Epithelial cell of esophagus (primary cell): ENCODE data around the gene PRRC2A.
A peak's percentile ranks its signal among the peaks of the same experiment; 100 is the strongest.

Experiments used
- DNase-seq: peaks from one replicate; pipeline ENCODE4 v3.0.0; 2010; ENCODE audit warnings: low read depth
- H3K4me3 ChIP-seq: 2 replicates; pipeline ENCODE4 v1.5.1; 2011; ENCODE audit warnings: mild to moderate bottlenecking, low read length, control low read depth
- CTCF ChIP-seq: IDR thresholded peaks from 2 replicates; pipeline ENCODE4 v1.5.1; 2011; ENCODE audit warnings: low read depth, mild to moderate bottlenecking, low read length, control low read depth, inconsistent platforms; ENCODE audit not compliant: insufficient read depth; ENCODE audit errors: missing control alignments

PRRC2A gene

DNA sequence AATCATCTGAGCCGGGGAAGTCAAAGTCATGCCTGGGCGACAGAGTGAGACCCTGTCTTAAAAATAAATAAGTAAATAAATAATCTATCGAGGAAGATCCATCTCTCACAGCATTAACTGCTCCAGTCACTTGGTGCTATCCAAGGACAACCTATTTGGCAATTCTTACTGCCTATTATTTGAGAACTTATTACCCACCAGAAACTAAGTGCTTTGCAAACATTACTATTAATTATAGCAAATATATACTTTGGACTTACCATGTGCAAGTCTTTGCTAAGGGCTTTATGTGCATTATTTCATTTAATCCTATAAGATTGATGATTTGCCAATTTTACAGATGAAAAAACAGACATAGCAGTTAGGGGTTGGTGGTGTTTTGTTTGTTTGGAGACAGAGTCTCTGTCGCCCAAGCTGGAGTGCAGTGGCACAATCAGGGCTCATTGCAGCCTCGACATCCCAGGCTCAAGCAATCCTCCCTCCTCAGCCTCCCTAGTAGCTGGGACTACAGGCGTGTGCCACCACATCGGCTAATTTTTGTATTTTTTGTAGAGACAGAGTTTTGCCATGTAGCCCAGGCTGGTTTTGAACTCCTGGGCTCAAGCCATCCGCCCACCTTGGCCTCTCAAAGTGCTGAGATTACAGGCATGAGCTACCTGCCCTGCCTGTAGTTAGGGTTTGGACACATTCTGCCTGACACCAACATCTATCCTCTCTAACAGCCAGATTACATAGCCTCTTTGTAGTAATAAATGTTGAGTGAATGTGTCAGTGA lies 34.2 kb downstream of the PRRC2A start:
- no peak for TF ChIP-seq CTCF
- no peak for DNase-seq

DNA sequence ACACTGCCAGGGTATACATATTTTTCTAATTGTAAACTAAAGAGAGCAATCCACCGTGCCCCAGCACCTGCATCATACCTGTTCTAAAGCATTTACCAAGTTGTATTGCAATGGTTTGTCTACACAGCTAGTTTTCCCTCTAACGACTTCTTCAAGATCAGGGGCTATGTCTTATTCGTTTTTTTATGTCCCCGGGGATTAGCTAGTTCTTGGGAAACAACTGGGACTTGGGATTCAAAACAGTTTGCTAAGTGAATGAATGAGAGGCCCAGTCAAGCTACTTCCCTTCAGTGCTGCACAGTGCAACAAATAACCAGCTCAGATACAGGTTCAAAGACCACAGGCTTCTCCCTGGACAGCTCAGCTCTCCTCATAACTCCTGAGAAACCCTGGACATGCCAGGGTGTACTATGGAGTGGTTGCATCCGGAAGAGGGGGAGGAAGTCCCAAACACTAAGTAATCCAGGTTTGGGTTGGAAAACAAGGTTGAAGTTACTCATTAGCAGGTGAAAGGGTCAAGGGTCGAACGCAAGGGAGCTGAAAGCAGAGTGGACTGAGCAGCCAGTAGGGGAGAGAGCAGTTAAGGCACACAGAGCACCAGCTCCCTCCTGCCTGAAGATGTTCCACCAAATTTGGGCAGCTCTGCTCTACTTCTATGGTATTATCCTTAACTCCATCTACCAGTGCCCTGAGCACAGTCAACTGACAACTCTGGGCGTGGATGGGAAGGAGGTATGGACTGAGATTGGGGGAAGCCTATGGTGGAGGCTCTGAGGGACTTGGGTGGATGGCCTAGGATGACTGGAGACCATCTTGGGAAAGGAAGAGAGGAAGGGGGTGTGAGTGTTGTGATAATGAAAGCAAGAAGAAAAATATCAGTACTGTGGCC lies 35.1 kb downstream of the PRRC2A start, which contains the start of gene APOM:
Gene APOM, plus strand, starts transcription at position 546 of the 889 bp plus-strand sequence. Its CDS starts 73 bp downstream, at position 619.
- no peak within 1 kb of the TSS for H3K4me3 ChIP-seq
- no peak for DNase-seq
- no peak for TF ChIP-seq CTCF

More for the DNA sequence above, 34.2 kb downstream of the PRRC2A start:
- H3K4me3 ChIP-seq, result no peak overlapping the region

- H3K4me3 ChIP-seq, result no peak overlapping the region
- DNase-seq, result no peak
- no peak for TF ChIP-seq CTCF
Measured at GRCh38 chr6:31657406-31658157, 37.1 kb downstream of the PRRC2A start.

DNA sequence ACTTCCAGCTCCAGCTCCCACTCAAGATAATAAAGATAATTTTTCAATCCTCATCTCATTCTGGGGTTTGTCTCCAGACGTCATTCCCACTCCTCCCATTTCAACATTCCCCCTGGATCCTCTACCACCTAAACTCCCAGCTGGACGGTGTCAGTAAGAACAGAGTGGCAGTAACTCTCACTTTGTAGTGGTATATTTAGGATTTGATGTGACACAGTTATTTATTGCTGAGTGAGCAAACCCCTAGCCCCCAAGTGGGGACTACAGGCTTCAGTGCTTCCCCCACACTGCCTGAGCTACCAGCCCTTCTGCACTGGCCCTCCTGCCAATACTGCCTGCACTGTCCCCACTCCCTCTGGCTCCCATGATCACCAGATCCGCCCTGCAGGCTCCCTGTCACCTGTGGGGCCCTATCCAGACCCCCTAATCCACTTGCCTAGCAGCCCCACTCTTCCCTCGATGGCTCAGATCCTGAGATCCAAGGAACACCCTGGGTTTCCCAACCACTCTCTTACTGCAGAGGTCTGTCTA lies 37.7 kb downstream of the PRRC2A start:
- H3K4me3 ChIP-seq, result no peak overlapping the region
- TF ChIP-seq CTCF, result no peak
- DNase-seq, result no peak

DNA sequence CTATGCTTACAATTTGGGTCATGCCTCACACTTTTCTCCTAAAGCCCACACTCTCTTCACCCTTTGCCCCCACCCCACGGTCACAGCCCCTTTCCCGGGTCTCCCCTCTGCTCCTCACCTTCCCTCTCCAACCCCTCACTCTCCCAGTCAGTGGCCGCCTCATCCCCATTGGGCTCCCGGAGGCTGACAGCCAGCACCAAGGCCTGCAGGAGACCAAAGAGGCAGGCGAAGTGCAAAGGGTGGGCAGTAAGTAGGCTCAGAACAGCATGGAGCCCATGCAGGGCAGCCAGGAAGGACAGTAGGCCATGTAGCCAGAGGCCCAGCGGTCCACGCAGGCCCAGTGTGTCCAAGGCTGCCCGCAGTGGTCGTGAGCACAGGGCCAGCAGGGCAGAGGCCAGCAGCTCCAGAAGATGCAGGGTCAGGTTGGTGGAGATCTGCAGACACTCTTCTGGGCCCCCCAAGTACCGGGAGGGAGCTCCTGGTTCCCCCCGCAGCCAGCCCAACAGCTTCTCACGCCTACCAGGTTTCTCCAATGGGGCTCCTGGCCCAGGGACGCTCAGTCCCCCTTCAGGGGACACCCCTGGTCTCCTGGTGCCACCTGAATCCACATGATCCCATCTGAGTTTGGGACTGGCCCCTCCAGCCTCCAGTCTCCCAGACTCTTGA lies 38.6 kb downstream of the PRRC2A start:
- peak overlapping the region; percentile 96 for H3K4me3 ChIP-seq
- no peak for TF ChIP-seq CTCF
- no peak for DNase-seq
